Uterus (tissue), 4 donors: ENCODE results near the gene ARHGEF4. TPM values are rescaled to one million over a fixed set of nuclear protein-coding genes. Genes with fewer than 3 reads are reported as not detected.

Experiments used
- DNase-seq, 2 donors: peaks; one replicate each; pipeline ENCODE4 v3.0.0-alpha.2; 2019 to 2020
- H3K27ac ChIP-seq, 2 donors: fragments of 200-600 bp; sonication (generic); 1 replicate in 1 of 2; 2 replicates in 1 of 2; pipeline ENCODE4 v1.5.1; 2016 to 2018
- H3K27me3 ChIP-seq, 2 donors: fragments of 200-600 bp; sonication (generic); one replicate each; pipeline ENCODE4 v1.5.1; 2018 to 2019; ENCODE audit warnings: control low read depth in 1 of 2
- H3K36me3 ChIP-seq, 2 donors: fragments of 200-600 bp; sonication (generic); one replicate each; pipeline ENCODE4 v1.5.1; 2019; ENCODE audit warnings: control low read depth in 1 of 2
- H3K4me1 ChIP-seq, 2 donors: fragments of 200-600 bp; sonication (generic); one replicate each; pipeline ENCODE4 v1.5.1; 2018 to 2019; ENCODE audit warnings: control low read depth in 1 of 2
- H3K4me3 ChIP-seq, 2 donors: fragments of 200-600 bp; sonication (generic); 1 replicate in 1 of 2; 2 replicates in 1 of 2; pipeline ENCODE4 v1.5.1; 2018 to 2019; ENCODE audit warnings: mild to moderate bottlenecking in 1 of 2
- H3K9me3 ChIP-seq, 2 donors: fragments of 200-600 bp; sonication (generic); one replicate each; pipeline ENCODE4 v1.5.1; 2019; ENCODE audit warnings: control low read depth in 1 of 2
- CTCF ChIP-seq, 4 experiments: fragments of 200-600 bp in 2 of 4; fragments of 450-650 bp in 2 of 4; sonication (generic) in 2 of 4; IDR thresholded peaks; one replicate each; pipeline ENCODE4 v1.5.1; 2016 to 2019; ENCODE audit warnings: antibody characterized with exemption in 4 of 4, mild to moderate bottlenecking in 2 of 4, moderate library complexity in 1 of 4
- POLR2A ChIP-seq, 2 donors: fragments of 450-650 bp; IDR thresholded peaks; one replicate each; pipeline ENCODE4 v1.6.1; 2016; ENCODE audit warnings: antibody characterized with exemption in 2 of 2, mild to moderate bottlenecking in 1 of 2, moderate library complexity in 1 of 2
- intact Hi-C: fragments of 100-400 bp; cut with DNase I; formaldehyde crosslinking; loops from one replicate; pipeline ENCODE4 v1.15.1; 2023; ENCODE audit warnings: low total_unique reads
- total RNA-seq, 4 donors: library from RNA; depleted of rRNA in 3 of 4; stranded (reverse); fragments of >200 nt in 3 of 4; gene quantifications; one replicate each; pipeline versions ENCODE4 v1.1.0 to v1.2.4, GENCODE V29; 2014 to 2023
- donor health status: DM: yes; HTN: yes; CAD: no.

ARHGEF4 gene
- total RNA-seq = 10 to 100 TPM in 2 of 4 donors, 1 to 10 TPM in 2; 1.8 to 26.2 (median 9.6) TPM

DNA sequence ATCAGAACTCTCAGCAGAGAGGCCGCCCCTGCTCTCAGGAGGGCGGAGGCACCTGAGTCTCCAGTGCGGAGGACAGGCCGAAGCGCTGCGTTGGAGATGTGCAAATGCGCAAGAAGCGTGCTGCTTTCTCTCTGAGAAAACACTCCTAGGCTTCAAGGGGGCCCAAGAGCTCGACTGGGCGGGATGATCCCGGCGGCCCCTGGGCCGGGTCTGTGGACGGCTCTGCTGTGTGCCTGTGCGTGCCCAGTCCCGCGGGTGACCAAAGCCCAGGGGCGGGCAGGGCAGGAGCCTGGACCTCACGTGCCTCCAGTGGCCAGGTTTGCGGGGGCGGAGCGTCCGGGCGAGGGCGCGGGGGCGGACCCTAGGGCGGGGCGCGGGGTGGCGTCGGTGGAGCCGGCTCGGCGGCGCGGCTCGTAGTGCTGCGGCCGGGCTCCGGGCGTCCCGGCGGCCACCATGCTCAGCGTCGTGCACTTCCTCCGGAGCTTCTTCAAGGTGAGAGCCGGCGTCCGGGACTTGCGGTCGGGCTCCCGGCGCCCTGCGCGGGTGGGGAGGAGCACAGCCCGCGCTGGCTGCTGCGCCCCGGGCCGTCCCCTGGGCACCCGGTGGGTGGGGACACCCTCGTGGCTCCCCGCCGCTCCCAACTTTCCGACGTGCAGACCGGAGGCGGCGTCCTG lies at the start of gene ARHGEF4:
ARHGEF4 (plus strand) TSS at position 414 of the 674 bp plus-strand sequence; CDS start at position 454, 40 bp downstream.
- no peak for TF ChIP-seq POLR2A (IDR thresholded peaks at IDR 0.05)
- no peak for TF ChIP-seq CTCF (IDR thresholded peaks at IDR 0.05)
- Histone ChIP-seq H3K36me3 (no peaks in the 10 kb centered on the region), H3K4me1 (no peaks in the 10 kb centered on the region), H3K4me3 (no peak within 1 kb of the TSS), H3K27ac (no peak within 1 kb of the TSS), H3K27me3 (peaks cover 0 to 3% of the 10 kb centered on the region in 2 donors), H3K9me3 (no peaks in the 10 kb centered on the region)
- no peak for DNase-seq
- intact Hi-C loops = no loop called here

DNA sequence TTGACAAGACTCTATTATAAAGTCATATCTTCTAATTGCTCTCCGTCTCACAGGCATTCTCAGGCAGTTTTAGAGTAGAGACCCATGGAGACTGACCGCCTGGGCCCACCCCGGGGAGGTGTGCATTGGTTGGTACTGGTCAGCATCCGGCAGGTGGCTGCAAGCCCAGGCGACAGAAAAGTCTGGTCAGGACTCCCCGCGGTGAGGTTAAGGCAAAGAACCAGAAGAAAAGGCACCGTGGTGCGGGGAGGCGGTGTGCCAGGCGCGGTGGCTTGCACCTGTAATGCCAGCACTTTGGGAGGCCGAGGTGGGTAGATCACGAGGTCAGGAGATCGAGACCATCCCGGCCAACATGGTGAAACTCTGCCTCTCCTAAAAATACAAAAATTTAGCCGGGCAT lies 48.9 kb upstream of the ARHGEF4 start:
- H3K4me1 ChIP-seq = no peaks in the 10 kb centered on the region
- no peaks in the 10 kb centered on the region for H3K9me3 ChIP-seq
- intact Hi-C loops = no loop called here
- no peak overlapping the region for H3K27ac ChIP-seq
- TF ChIP-seq CTCF (IDR thresholded peaks at IDR 0.05) = no peak
- TF ChIP-seq POLR2A (IDR thresholded peaks at IDR 0.05) = no peak
- H3K36me3 ChIP-seq = no peaks in the 10 kb centered on the region
- DNase-seq = no peak
- H3K27me3 ChIP-seq = no peaks in the 10 kb centered on the region
- no peak overlapping the region for H3K4me3 ChIP-seq

GRCh38 chr2:130790312-130790711 lies 46.4 kb upstream of the ARHGEF4 start:
- no peak overlapping the region for H3K4me3 ChIP-seq
- no peaks in the 10 kb centered on the region for H3K27me3 ChIP-seq
- intact Hi-C loops = no loop called here
- H3K36me3 ChIP-seq = no peaks in the 10 kb centered on the region
- no peak for TF ChIP-seq CTCF (IDR thresholded peaks at IDR 0.05)
- no peak for TF ChIP-seq POLR2A (IDR thresholded peaks at IDR 0.05)
- no peak overlapping the region for H3K27ac ChIP-seq
- H3K4me1 ChIP-seq = no peaks in the 10 kb centered on the region
- no peaks in the 10 kb centered on the region for H3K9me3 ChIP-seq
- no peak for DNase-seq

DNA sequence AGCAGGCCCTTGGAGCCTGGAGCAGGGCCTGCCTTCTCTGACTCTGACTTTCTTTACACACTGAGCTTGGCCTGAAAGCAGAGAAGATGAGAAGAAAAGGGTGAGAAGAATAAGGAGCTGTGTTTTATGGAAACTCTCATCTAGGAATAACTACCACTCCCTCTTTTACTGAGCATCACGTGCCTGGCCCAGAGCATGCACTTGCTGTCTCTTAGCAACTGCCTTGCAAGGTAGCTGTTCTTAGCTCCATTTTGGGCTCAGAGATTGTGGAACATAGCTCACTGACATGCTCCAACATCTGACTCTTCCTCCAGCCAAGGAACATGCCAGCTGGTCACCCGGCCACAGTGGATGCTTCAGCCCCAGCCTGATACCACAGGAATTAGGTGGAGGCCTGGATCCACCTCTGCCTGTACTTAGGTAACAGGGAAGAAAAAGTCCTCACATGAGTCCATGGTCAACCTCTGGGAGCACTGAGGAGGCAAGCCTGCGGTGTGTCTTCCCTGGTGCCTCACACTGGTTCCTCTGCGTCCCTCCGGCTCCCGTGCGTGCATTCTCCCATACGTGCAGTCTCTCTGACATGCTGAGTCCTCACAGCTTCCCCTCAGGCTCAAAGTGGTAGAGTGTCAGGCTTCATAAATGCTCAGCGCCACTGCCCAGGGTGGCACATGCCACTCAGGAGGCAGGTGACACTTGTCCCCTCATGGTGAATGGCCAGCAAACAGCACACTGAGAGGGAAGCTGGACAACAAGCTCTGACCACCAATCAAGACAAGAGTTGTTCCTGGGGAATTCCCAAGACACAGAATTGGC lies 45.7 kb upstream of the ARHGEF4 start:
- Histone ChIP-seq H3K4me1 (no peaks in the 10 kb centered on the region), H3K27me3 (no peaks in the 10 kb centered on the region), H3K9me3 (no peaks in the 10 kb centered on the region), H3K4me3 (no peak overlapping the region), H3K27ac (no peak overlapping the region), H3K36me3 (no peaks in the 10 kb centered on the region)
- TF ChIP-seq CTCF (IDR thresholded peaks at IDR 0.05) (no peak), POLR2A (IDR thresholded peaks at IDR 0.05) (no peak)
- intact Hi-C loops = no loop called here
- DNase-seq = no peak

DNA sequence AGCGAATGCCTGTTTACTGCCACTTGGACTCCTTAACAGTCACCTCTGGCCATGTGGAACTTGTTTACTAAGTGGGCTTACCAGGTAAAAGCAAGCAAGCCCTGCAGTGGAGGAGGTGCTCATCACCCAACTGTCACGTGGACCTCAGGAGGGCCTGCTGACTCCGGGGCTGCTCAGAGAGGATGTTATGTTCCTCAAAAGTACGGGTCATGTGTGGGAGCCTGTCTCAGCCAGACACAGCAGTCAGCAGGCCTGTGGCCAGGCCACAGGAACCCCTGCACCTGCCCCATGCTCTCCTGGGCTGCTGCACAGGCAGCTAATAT lies 45.1 kb upstream of the ARHGEF4 start:
- H3K9me3 ChIP-seq = no peaks in the 10 kb centered on the region
- intact Hi-C loops = no loop called here
- no peak for TF ChIP-seq POLR2A (IDR thresholded peaks at IDR 0.05)
- no peak for TF ChIP-seq CTCF (IDR thresholded peaks at IDR 0.05)
- DNase-seq = no peak
- H3K4me1 ChIP-seq = no peaks in the 10 kb centered on the region
- H3K36me3 ChIP-seq = no peaks in the 10 kb centered on the region
- no peaks in the 10 kb centered on the region for H3K27me3 ChIP-seq
- no peak overlapping the region for H3K4me3 ChIP-seq
- H3K27ac ChIP-seq = no peak overlapping the region
